Stimulated activated memory B cell treated with anti-CD40 and anti-IgM and Interleukin-4, amounts not matched to agents 10 μg/mL and 1 μg/mL and 100 μg/mL, for 72 hours (primary cell): ENCODE results near the gene GABPB1.

Experiments
- ATAC-seq: fragments of 150-1000 bp; cut with Tn5 transposase; 2 replicates; pipeline ENCODE4 v1.10.0; 2021
- H3K27ac Mint-ChIP-seq: one replicate; pipeline ENCODE4 v1.8.0; 2022; ENCODE audit warnings: mild to moderate bottlenecking, mixed read lengths
- H3K27me3 Mint-ChIP-seq: one replicate; pipeline ENCODE4 v1.8.0; 2022; ENCODE audit warnings: mixed read lengths
- H3K36me3 Mint-ChIP-seq: one replicate; pipeline ENCODE4 v1.8.0; 2022; ENCODE audit warnings: mixed read lengths
- H3K4me1 Mint-ChIP-seq: one replicate; pipeline ENCODE4 v1.8.0; 2022; ENCODE audit warnings: mixed read lengths
- H3K4me3 Mint-ChIP-seq: one replicate; pipeline ENCODE4 v1.8.0; 2022; ENCODE audit warnings: mild to moderate bottlenecking, moderate library complexity, mixed read lengths
- H3K9me3 Mint-ChIP-seq: one replicate; pipeline ENCODE4 v1.8.0; 2022; ENCODE audit warnings: mixed read lengths

The GABPB1 gene

DNA sequence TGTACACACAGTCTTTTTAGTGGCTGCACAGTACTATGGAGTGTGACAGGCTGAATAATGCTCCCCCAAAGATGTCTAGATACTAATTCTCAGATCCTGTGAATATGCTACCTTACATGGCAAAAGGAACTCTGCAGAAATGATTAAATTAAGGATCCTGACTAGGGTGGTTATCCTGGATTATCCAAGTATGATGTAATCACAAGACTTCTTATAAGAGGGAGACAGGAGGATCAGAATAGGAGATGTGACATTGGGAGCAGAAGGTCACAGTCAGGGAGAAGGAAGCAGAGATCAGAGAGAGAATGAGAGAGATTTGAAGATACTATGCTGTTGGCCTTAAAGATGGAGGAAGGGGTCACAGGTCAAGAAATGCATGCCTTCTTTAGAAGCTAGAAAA, 34.5 kb downstream of the GABPB1 start:
- no peaks in the 10 kb centered on the region for H3K27me3 Mint-ChIP-seq
- H3K27ac Mint-ChIP-seq = no peak overlapping the region
- H3K4me3 Mint-ChIP-seq = no peak overlapping the region
- ATAC-seq = no peak
- no peaks in the 10 kb centered on the region for H3K9me3 Mint-ChIP-seq
- H3K36me3 Mint-ChIP-seq = peaks cover 6% of the 10 kb centered on the region
- H3K4me1 Mint-ChIP-seq = peaks cover 20% of the 10 kb centered on the region

DNA sequence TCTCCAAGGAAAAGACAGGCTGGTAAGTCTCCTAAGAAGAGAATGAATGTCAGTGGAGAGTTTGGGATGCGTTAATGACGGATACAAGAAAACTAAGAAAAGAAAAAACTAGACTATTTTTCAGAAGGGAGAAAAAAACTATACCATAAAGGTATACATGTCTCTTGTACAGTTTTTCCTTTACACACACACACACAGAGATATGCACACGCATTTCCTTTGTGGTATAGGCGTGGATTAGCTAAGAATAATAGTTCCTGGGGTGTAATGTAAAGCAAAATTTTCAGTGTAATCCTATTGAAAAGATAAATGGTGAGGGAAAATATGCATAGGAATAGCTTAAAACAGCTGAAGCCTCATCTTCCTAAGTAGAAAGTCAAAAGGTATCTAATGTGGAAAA, 36.3 kb downstream of the GABPB1 start:
- ATAC-seq = no peak
- H3K4me3 Mint-ChIP-seq = no peak overlapping the region
- H3K4me1 Mint-ChIP-seq = peaks cover 15% of the 10 kb centered on the region

DNA sequence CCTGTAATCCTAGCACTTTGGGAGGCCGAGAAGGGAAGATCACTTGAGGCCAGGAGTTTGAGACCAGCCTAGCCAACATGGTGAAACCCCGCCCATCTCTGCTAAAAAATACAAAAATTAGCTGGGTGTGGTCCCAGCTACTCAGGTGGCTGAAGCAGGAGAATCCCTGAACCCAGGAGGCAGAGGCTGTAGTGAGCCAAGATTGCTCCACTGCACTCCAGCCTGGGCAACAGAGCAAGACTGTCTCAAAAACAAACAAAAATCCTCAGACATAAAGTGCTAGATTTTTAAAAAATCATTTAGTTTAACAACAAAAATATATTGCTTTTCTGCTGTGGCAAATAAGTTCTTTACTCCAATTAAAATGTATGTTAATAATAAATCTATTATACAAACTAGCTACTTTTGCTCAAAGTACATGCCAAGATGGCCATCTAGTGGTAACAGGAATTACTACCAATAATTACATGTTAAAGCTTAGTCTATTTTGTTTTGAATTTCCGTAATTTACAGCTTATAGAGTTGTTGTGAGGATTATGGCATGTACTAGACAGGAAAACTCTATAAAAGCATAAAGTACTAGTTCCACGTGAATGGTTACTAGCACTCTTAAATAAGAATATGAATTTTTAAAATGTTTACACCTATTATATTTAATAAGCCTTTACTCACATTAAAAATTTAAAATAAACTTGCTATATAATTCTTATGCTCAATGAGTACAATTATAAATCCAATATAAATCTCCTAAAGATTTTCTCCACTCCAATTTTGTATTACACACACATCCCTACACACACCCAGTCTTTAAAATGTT, 39.0 kb downstream of the GABPB1 start:
- no peak overlapping the region for H3K4me3 Mint-ChIP-seq
- no peaks in the 10 kb centered on the region for H3K9me3 Mint-ChIP-seq
- peaks cover 25% of the 10 kb centered on the region for H3K4me1 Mint-ChIP-seq
- no peaks in the 10 kb centered on the region for H3K36me3 Mint-ChIP-seq
- no peaks in the 10 kb centered on the region for H3K27me3 Mint-ChIP-seq
- H3K27ac Mint-ChIP-seq = no peak overlapping the region
- no peak for ATAC-seq

More for the DNA sequence above, 36.3 kb downstream of the GABPB1 start:
- Mint-ChIP-seq H3K36me3 (no peaks in the 10 kb centered on the region), H3K27me3 (no peaks in the 10 kb centered on the region), H3K9me3 (no peaks in the 10 kb centered on the region), H3K27ac (peak overlapping the region; percentile 6)

DNA sequence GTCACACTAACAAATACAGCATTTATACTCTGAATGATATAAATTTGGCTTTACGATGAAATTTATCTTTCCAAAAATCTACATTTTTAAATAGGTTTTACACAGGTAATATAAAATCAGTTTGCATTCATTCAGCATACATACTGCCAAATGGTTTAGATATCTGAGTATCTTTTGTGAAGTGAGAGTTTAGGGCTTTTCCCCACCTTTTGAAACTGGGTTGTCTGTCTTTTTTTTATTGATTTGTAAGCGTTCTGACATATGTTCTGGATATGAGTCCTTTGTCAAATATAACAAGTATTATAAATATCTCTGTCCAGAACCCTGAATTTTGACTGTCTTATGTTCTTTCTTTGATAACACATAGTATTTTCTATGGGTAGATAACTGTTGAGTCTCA, 42.4 kb downstream of the GABPB1 start:
- Mint-ChIP-seq H3K27ac (no peak overlapping the region), H3K27me3 (no peaks in the 10 kb centered on the region), H3K4me1 (peaks cover 10% of the 10 kb centered on the region), H3K9me3 (peaks cover 3% of the 10 kb centered on the region), H3K36me3 (peaks cover 21% of the 10 kb centered on the region), H3K4me3 (no peak overlapping the region)
- no peak for ATAC-seq

DNA sequence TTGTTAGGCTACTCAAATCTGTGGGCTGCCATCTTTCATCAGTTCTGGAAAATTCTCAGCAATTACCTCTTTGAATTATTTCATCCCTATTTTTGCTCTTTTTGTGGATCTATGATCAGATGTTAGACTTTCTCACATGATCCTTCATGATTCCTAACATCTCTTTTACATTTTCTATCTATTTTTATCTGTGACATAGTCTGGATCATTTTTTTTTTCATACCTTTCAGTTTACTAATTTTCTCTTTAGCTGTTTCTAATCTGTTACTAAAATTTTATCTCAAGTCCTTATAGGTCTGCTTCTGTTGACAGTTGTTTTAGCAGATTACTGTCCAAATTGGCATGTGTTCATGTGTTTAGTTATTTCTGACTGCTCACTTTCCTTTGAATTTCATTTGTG, 47.2 kb downstream of the GABPB1 start:
- H3K27me3 Mint-ChIP-seq = no peaks in the 10 kb centered on the region
- H3K27ac Mint-ChIP-seq = no peak overlapping the region
- H3K9me3 Mint-ChIP-seq = peaks cover 3% of the 10 kb centered on the region
- H3K36me3 Mint-ChIP-seq = peaks cover 45% of the 10 kb centered on the region
- ATAC-seq = no peak
- H3K4me3 Mint-ChIP-seq = no peak overlapping the region
- peaks cover 11% of the 10 kb centered on the region for H3K4me1 Mint-ChIP-seq

DNA sequence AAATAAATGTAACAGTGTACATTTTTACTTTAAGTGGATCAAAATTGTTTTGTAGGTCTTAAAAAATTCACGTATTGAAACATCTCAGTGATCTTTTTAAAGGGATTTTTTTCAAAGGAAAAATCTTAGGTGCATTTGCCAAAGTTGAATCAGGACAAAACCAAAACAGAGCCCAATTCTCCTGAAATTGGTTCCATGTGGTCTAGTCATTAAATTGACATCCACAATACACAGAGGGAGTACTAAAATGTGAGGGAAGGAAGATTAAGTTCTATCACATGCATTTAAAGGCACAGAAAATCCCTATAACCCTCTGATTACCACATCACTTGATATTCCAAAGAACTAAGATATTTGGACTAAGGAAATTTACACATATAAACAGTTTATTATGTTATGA, 50.2 kb downstream of the GABPB1 start:
- no peak for ATAC-seq
- H3K4me1 Mint-ChIP-seq = peaks cover 6% of the 10 kb centered on the region
- H3K27me3 Mint-ChIP-seq = no peaks in the 10 kb centered on the region
- H3K4me3 Mint-ChIP-seq = no peak overlapping the region
- H3K27ac Mint-ChIP-seq = no peak overlapping the region
- peaks cover 59% of the 10 kb centered on the region for H3K36me3 Mint-ChIP-seq
- H3K9me3 Mint-ChIP-seq = peaks cover 3% of the 10 kb centered on the region

DNA sequence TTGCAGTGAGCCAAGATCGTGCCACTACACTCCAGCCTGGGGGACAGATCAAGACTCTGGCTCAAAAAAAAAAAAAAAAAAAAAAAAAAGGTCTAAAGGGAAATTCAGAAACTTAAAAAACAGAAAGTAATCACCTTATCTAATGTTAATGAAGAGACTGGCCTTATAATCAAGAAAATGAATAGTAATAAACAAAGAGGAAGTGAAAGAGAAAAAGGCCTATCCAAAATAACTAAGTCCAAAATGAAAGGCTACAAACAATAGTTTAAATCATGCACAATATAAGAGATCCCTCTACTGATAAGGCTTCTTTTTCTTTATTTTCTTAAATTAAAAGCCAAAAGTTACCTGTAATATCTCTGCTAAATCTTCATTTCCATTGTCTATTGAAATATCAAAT, 52.4 kb downstream of the GABPB1 start:
- no peaks in the 10 kb centered on the region for H3K9me3 Mint-ChIP-seq
- H3K4me3 Mint-ChIP-seq = no peak overlapping the region
- H3K4me1 Mint-ChIP-seq = peaks cover 6% of the 10 kb centered on the region
- no peaks in the 10 kb centered on the region for H3K27me3 Mint-ChIP-seq
- H3K36me3 Mint-ChIP-seq = peaks cover 53% of the 10 kb centered on the region
- ATAC-seq = no peak
- peak overlapping the region; percentile 10 for H3K27ac Mint-ChIP-seq

DNA sequence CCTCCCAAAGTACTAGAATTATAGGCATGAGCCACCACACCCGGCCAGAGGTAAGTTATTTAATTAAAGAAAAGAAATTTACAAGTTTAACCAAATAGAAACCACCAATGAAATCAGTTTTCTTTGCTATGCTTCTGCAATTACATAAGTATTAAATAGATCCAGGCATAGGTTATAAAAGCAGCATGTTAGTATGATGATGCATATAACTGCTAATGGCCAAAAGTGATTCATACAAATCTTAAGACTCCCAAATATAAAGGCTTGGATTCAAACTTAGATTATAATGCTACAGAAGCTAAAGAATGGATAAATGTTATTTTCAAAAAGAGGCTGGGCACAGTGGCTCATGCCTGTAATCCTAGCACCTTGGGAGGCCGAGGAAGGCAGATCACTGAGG, 56.7 kb downstream of the GABPB1 start:
- no peak overlapping the region for H3K27ac Mint-ChIP-seq
- H3K36me3 Mint-ChIP-seq = peaks cover 53% of the 10 kb centered on the region
- peaks cover 6% of the 10 kb centered on the region for H3K4me1 Mint-ChIP-seq
- no peak overlapping the region for H3K4me3 Mint-ChIP-seq
- ATAC-seq = no peak
- no peaks in the 10 kb centered on the region for H3K9me3 Mint-ChIP-seq
- H3K27me3 Mint-ChIP-seq = no peaks in the 10 kb centered on the region

DNA sequence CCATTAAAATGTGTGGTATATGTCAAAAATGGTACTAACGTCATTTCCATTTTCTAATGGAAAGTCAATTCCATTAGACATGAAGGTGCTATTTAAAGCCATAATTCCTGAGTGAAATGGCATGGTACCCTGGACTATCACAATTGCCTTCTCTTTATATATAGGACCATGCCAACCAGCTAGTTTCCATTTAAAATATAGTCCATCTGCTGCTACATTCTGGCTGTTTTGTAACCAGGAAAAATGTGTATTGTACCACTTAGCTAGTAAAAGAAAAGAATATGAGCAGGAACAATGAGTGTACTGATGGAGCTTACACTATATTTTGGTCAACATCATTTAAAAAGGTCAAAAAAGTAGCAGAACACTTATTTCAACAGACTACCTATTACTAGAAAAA, 59.0 kb downstream of the GABPB1 start:
- no peaks in the 10 kb centered on the region for H3K4me1 Mint-ChIP-seq
- peaks cover 41% of the 10 kb centered on the region for H3K36me3 Mint-ChIP-seq
- no peak overlapping the region for H3K27ac Mint-ChIP-seq
- no peaks in the 10 kb centered on the region for H3K27me3 Mint-ChIP-seq
- no peaks in the 10 kb centered on the region for H3K9me3 Mint-ChIP-seq
- no peak for ATAC-seq
- no peak overlapping the region for H3K4me3 Mint-ChIP-seq

DNA sequence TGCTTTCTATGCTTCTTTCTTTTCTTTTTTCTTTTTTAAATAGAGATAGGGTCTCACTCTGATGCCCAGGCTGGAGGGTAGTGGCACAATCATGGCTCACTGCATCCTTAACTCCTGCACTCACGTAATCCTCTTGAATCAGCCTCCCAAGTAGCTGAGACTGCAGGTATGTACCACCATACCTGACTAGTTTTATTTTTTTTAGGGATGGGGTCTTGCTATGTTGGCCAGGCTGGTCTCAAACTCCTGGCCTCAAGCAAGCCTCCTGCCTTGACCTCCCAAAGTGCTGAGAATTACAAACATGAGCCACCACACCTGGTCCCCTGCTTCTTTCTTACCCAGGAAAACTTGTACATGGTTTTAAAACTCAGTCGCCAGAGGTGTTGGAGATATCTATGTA, 65.2 kb downstream of the GABPB1 start:
- H3K36me3 Mint-ChIP-seq = peaks cover 29% of the 10 kb centered on the region
- no peaks in the 10 kb centered on the region for H3K9me3 Mint-ChIP-seq
- H3K4me1 Mint-ChIP-seq = no peaks in the 10 kb centered on the region
- no peak for ATAC-seq
- no peak overlapping the region for H3K4me3 Mint-ChIP-seq
- no peaks in the 10 kb centered on the region for H3K27me3 Mint-ChIP-seq
- H3K27ac Mint-ChIP-seq = no peak overlapping the region

DNA sequence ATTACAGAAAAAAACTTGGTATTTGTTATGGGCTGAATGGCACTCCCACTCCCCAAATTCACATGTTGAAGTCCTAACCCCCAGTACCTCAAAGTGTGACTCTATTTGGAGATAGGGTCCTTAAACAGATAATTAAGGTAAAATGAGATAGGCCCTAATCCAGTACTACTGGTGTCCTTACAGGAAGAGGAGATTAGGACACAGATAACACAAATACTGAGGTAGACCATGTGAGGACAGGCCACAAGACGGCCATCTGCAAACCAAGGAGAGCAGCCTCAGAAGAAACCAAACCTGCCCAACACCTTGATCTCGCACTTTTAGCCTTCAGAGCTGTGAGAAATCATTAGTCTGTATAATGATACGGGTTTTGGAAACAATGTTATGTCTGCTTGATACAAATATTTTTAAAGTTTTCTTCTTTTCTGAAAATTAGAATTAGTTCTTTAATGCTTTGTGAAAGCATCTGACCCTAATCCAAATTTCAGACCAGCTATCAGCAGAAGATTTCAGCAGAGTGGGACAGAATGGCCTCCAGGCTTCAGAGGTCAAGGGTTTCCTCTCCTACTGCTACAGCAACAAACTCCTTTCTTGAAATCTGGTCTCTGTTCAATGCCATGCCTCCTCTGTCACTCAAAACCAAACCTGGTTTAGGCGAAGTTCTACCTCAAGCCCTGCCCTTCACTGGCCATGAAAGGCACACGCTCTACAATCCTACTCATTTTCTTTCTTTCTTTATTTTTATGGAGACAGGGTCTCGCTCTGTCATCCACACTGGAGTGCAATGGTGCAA, 67.5 kb downstream of the GABPB1 start:
- Mint-ChIP-seq H3K4me1 (no peaks in the 10 kb centered on the region), H3K9me3 (no peaks in the 10 kb centered on the region), H3K4me3 (no peak overlapping the region), H3K27ac (no peak overlapping the region), H3K27me3 (no peaks in the 10 kb centered on the region), H3K36me3 (peaks cover 40% of the 10 kb centered on the region)
- ATAC-seq = no peak

DNA sequence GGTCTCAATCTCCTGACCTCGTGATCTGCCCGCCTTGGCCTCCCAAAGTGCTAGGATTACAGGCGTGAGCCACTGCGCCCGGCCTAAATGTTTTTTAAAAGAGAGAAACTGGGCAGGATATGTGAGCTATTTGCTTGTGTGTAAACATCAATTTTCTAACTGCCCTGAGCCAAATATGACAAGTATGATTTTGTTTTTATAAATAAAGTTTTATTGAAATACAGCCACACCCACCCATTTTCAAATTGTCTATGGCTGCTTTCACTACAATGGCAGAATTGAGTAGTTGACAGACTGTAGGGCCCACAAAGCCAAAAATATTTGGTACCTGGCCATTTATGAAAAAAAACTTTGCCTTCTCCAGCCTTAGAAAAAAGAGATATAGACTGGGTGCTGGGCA, 73.6 kb downstream of the GABPB1 start:
- Mint-ChIP-seq H3K4me3 (no peak overlapping the region), H3K4me1 (no peaks in the 10 kb centered on the region), H3K36me3 (peaks cover 33% of the 10 kb centered on the region)

DNA sequence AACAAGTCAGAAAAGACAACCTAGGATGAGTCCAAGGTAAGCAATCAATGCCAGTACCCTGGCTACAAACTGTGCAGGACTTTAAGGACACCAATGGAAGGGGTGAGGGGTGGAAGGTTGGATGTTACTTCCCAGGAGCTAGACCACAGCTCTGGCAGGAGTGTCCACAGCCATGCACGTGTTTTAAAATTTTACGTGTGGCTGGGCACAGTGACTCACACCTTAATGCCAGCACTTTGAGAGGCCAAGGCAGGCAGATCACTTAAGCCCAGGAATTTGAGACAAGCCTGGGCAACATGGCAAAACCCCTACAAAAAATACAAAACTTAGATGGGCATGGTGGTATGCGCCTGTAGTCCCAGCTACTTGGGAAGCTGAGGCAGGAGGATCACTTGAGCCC, 74.7 kb downstream of the GABPB1 start:
- Mint-ChIP-seq H3K36me3 (peaks cover 35% of the 10 kb centered on the region), H3K9me3 (no peaks in the 10 kb centered on the region), H3K27ac (no peak overlapping the region), H3K4me1 (no peaks in the 10 kb centered on the region), H3K4me3 (no peak overlapping the region), H3K27me3 (no peaks in the 10 kb centered on the region)
- ATAC-seq = no peak

More for the DNA sequence above, 73.6 kb downstream of the GABPB1 start:
- no peak overlapping the region for H3K27ac Mint-ChIP-seq
- H3K27me3 Mint-ChIP-seq = no peaks in the 10 kb centered on the region
- no peak for ATAC-seq
- no peaks in the 10 kb centered on the region for H3K9me3 Mint-ChIP-seq

DNA sequence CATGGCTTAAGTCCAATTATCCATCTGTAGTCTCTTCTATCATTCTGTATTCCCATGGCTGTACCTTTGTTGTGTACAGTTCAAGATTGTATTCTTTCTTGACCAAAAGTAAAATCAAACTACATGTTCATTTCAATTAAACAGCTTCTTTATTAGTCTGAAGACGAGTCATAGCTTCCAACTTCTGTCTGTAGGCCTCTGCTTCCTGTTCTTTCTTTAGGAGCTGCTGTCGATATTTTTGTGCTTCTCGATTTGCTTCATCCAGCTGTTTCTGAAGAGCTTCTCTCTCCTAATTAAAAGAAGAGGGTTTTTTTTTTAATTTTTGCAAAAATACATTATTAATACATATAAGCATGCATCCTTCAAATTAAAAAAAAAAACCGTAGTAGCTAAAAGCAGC, 76.5 kb downstream of the GABPB1 start:
- Mint-ChIP-seq H3K27ac (no peak overlapping the region), H3K4me3 (no peak overlapping the region)
- ATAC-seq = no peak

DNA sequence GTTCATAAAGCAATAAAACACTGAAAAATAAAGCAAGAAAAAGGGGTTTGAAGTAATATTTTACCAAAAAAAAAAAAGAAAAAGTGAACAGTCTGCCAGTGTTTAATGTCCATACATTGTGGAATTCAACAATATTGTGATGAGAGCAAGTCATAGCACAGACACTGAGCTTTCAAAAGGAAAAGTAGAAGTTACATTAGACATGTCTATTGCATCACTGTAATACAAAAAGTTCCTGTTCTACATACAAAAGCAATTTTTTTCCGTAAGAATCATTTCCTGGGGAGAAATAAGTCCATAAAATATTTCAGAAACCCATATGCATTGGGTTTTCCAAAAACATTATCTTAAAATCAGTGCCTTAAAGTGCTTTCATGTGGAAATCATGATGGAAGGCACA, 77.6 kb downstream of the GABPB1 start:
- Mint-ChIP-seq H3K4me3 (no peak overlapping the region), H3K9me3 (no peaks in the 10 kb centered on the region), H3K36me3 (peaks cover 23% of the 10 kb centered on the region), H3K27me3 (no peaks in the 10 kb centered on the region), H3K4me1 (no peaks in the 10 kb centered on the region), H3K27ac (peak overlapping the region; percentile 14)
- no peak for ATAC-seq

More for the DNA sequence above, 76.5 kb downstream of the GABPB1 start:
- Mint-ChIP-seq H3K4me1 (no peaks in the 10 kb centered on the region), H3K36me3 (peaks cover 24% of the 10 kb centered on the region), H3K9me3 (no peaks in the 10 kb centered on the region), H3K27me3 (no peaks in the 10 kb centered on the region)

DNA sequence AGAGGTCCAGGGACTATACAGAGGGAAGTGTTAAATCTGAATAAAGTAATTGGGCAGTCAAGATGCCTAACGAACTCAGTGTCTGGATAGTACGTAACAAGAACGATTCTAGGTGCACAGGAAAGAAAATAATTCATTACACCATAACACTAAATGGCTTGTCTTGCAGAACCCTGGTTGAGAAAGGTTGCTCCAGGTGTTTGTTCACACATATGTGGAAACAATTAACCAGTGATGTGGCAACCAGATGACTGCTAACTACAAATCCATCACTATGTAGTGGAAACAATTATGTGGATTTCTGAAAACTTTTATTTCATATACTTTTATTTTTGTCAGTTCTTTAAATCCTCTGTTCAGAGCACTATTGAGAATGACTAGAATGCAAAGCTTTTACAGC, 79.1 kb downstream of the GABPB1 start:
- peaks cover 23% of the 10 kb centered on the region for H3K36me3 Mint-ChIP-seq
- H3K27me3 Mint-ChIP-seq = no peaks in the 10 kb centered on the region
- H3K27ac Mint-ChIP-seq = no peak overlapping the region
- no peak for ATAC-seq
- no peaks in the 10 kb centered on the region for H3K4me1 Mint-ChIP-seq
- H3K9me3 Mint-ChIP-seq = no peaks in the 10 kb centered on the region
- no peak overlapping the region for H3K4me3 Mint-ChIP-seq
